ENCODE data around the gene CAV1. TPM values are rescaled to one million over a fixed set of nuclear protein-coding genes. Genes with fewer than 3 reads are reported as not detected.

CAV1 gene
- total RNA-seq, 4 donors from 2014 or later, result 445 to 895 (median 578) TPM

- no peak for TF ChIP-seq CTCF (IDR thresholded peaks at IDR 0.05; ENCODE audit: low read depth)
These were observed 59.9 kb downstream of the CAV1 start for GRCh38 chr7:116584721-116585120.

GRCh38 chr7:116585392-116585791 lies 60.6 kb downstream of the CAV1 start:
- no peak for TF ChIP-seq CTCF (IDR thresholded peaks at IDR 0.05; ENCODE audit: low read depth)

- no peak for TF ChIP-seq CTCF (IDR thresholded peaks at IDR 0.05; ENCODE audit: low read depth)
These were observed 61.1 kb downstream of the CAV1 start for GRCh38 chr7:116585967-116586366.

- no peak for TF ChIP-seq CTCF (IDR thresholded peaks at IDR 0.05; ENCODE audit: low read depth)
These were observed 63.4 kb downstream of the CAV1 start for GRCh38 chr7:116588225-116588624.

GRCh38 chr7:116588641-116589594 lies 64.1 kb downstream of the CAV1 start:
- no peak for TF ChIP-seq CTCF (IDR thresholded peaks at IDR 0.05; ENCODE audit: low read depth)

GRCh38 chr7:116591202-116592040 lies 66.6 kb downstream of the CAV1 start:
- TF ChIP-seq CTCF (IDR thresholded peaks at IDR 0.05; ENCODE audit: low read depth), result no peak

- TF ChIP-seq CTCF (IDR thresholded peaks at IDR 0.05; ENCODE audit: low read depth), result no peak
These were observed 67.2 kb downstream of the CAV1 start for GRCh38 chr7:116592041-116592355.

All from subcutaneous adipose tissue (tissue), 4 donors.